ENCODE results near the gene ATG7.

The ATG7 gene

DNA sequence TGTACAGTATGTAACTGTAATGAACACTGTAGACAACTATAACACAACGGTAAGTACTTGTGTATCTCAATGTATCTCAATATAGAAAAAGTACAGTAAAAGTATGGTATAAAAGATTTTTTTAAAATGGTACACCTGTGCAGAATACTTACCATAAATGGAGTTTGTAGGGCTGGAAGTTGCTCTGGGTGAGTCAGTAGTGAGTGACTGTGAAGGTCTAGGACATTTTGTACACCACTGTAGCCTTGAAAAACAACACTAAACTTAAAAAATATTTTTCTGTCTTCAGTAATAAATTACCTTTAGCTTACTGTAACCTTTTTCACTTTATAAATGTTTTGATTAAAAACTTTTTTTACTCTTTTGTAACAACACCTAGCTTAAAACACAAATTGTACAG is 142.9 kb downstream of the ATG7 start:
- no peaks in the 10 kb centered on the region for H3K36me3 ChIP-seq (ENCODE audit: control insufficient read depth, insufficient read depth, low read length)
- no peak overlapping the region for H3K27ac ChIP-seq (ENCODE audit: insufficient read depth, low read depth, low read length, poor library complexity, severe bottlenecking)
- no peak overlapping the region for H3K4me3 ChIP-seq (ENCODE audit: insufficient read depth, low read depth, low read length)
- WGBS, 2 experiments: no CpG with 5 or more reads among the region's 1 CpG
- H3K4me1 ChIP-seq (ENCODE audit: control insufficient read depth, insufficient read depth, low read length): no peaks in the 10 kb centered on the region
- no peaks in the 10 kb centered on the region for H3K9me3 ChIP-seq (ENCODE audit: control insufficient read depth, low read length)
- no peaks in the 10 kb centered on the region for H3K27me3 ChIP-seq (ENCODE audit: control insufficient read depth, insufficient read depth, low read length, poor library complexity, severe bottlenecking)

GRCh38 chr3:11420066-11420465 is 147.9 kb downstream of the ATG7 start:
- WGBS, 2 experiments: 80% methylated on average over 1 of the region's 1 CpG; no CpG with 5 or more reads in 1 of the 2 experiments
- Histone ChIP-seq H3K4me3 (ENCODE audit: insufficient read depth, low read depth, low read length) (no peak overlapping the region), H3K36me3 (ENCODE audit: control insufficient read depth, insufficient read depth, low read length) (no peaks in the 10 kb centered on the region), H3K27ac (ENCODE audit: insufficient read depth, low read depth, low read length, poor library complexity, severe bottlenecking) (no peak overlapping the region), H3K9me3 (ENCODE audit: control insufficient read depth, low read length) (no peaks in the 10 kb centered on the region), H3K27me3 (ENCODE audit: control insufficient read depth, insufficient read depth, low read length, poor library complexity, severe bottlenecking) (no peaks in the 10 kb centered on the region), H3K4me1 (ENCODE audit: control insufficient read depth, insufficient read depth, low read length) (peaks cover 5% of the 10 kb centered on the region)

- Histone ChIP-seq H3K9me3 (ENCODE audit: control insufficient read depth, low read length) (no peaks in the 10 kb centered on the region), H3K27ac (ENCODE audit: insufficient read depth, low read depth, low read length, poor library complexity, severe bottlenecking) (no peak overlapping the region), H3K36me3 (ENCODE audit: control insufficient read depth, insufficient read depth, low read length) (no peaks in the 10 kb centered on the region), H3K4me1 (ENCODE audit: control insufficient read depth, insufficient read depth, low read length) (peaks cover 5% of the 10 kb centered on the region), H3K27me3 (ENCODE audit: control insufficient read depth, insufficient read depth, low read length, poor library complexity, severe bottlenecking) (no peaks in the 10 kb centered on the region), H3K4me3 (ENCODE audit: insufficient read depth, low read depth, low read length) (no peak overlapping the region)
- 88 to 93% methylated on average over 1 of the region's 1 CpG for WGBS, 2 experiments
Measured at GRCh38 chr3:11422291-11422690, 150.1 kb downstream of the ATG7 start.

- Histone ChIP-seq H3K9me3 (ENCODE audit: control insufficient read depth, low read length) (no peaks in the 10 kb centered on the region), H3K4me3 (ENCODE audit: insufficient read depth, low read depth, low read length) (no peak overlapping the region), H3K27ac (ENCODE audit: insufficient read depth, low read depth, low read length, poor library complexity, severe bottlenecking) (no peak overlapping the region), H3K36me3 (ENCODE audit: control insufficient read depth, insufficient read depth, low read length) (no peaks in the 10 kb centered on the region), H3K27me3 (ENCODE audit: control insufficient read depth, insufficient read depth, low read length, poor library complexity, severe bottlenecking) (no peaks in the 10 kb centered on the region), H3K4me1 (ENCODE audit: control insufficient read depth, insufficient read depth, low read length) (peaks cover 5% of the 10 kb centered on the region)
- 82 to 83% methylated on average over 6 of the region's 6 CpGs for WGBS, 2 experiments
Measured at GRCh38 chr3:11423868-11424267, 151.7 kb downstream of the ATG7 start.

GRCh38 chr3:11424277-11424676 is 152.1 kb downstream of the ATG7 start:
- Histone ChIP-seq H3K9me3 (ENCODE audit: control insufficient read depth, low read length) (no peaks in the 10 kb centered on the region), H3K27me3 (ENCODE audit: control insufficient read depth, insufficient read depth, low read length, poor library complexity, severe bottlenecking) (no peaks in the 10 kb centered on the region), H3K4me1 (ENCODE audit: control insufficient read depth, insufficient read depth, low read length) (peaks cover 5% of the 10 kb centered on the region), H3K36me3 (ENCODE audit: control insufficient read depth, insufficient read depth, low read length) (no peaks in the 10 kb centered on the region), H3K4me3 (ENCODE audit: insufficient read depth, low read depth, low read length) (no peak overlapping the region), H3K27ac (ENCODE audit: insufficient read depth, low read depth, low read length, poor library complexity, severe bottlenecking) (no peak overlapping the region)
- 88 to 100% methylated on average over 1 of the region's 2 CpGs for WGBS, 2 experiments

DNA sequence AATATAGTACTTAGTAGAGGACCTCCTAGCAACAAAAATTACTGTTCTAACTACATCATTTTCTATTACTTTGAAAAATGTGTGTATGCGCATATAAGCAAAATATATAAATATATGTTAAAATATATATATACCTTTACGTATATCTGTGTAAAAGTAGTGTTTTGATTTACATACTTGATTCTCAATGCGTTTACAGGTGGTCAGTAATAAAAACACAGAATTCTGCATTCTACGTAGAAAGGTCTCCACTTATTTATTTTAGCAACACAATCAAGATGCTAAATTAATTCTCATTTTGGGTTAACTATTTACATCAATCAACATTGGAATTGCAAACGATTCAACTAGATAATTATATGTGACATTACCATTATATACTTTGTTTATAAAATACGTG is 158.0 kb downstream of the ATG7 start:
- Histone ChIP-seq H3K27me3 (ENCODE audit: control insufficient read depth, insufficient read depth, low read length, poor library complexity, severe bottlenecking) (no peaks in the 10 kb centered on the region), H3K4me3 (ENCODE audit: insufficient read depth, low read depth, low read length) (no peak overlapping the region), H3K36me3 (ENCODE audit: control insufficient read depth, insufficient read depth, low read length) (no peaks in the 10 kb centered on the region), H3K27ac (ENCODE audit: insufficient read depth, low read depth, low read length, poor library complexity, severe bottlenecking) (no peak overlapping the region), H3K9me3 (ENCODE audit: control insufficient read depth, low read length) (no peaks in the 10 kb centered on the region), H3K4me1 (ENCODE audit: control insufficient read depth, insufficient read depth, low read length) (no peaks in the 10 kb centered on the region)
- 84 to 100% methylated on average over 2 of the region's 6 CpGs for WGBS, 2 experiments

- Histone ChIP-seq H3K27ac (ENCODE audit: insufficient read depth, low read depth, low read length, poor library complexity, severe bottlenecking) (no peak overlapping the region), H3K4me1 (ENCODE audit: control insufficient read depth, insufficient read depth, low read length) (no peaks in the 10 kb centered on the region), H3K9me3 (ENCODE audit: control insufficient read depth, low read length) (no peaks in the 10 kb centered on the region), H3K36me3 (ENCODE audit: control insufficient read depth, insufficient read depth, low read length) (no peaks in the 10 kb centered on the region), H3K27me3 (ENCODE audit: control insufficient read depth, insufficient read depth, low read length, poor library complexity, severe bottlenecking) (no peaks in the 10 kb centered on the region), H3K4me3 (ENCODE audit: insufficient read depth, low read depth, low read length) (no peak overlapping the region)
- 98 to 100% methylated on average over 2 of the region's 2 CpGs for WGBS, 2 experiments
Measured at GRCh38 chr3:11430624-11431023, 158.4 kb downstream of the ATG7 start.

DNA sequence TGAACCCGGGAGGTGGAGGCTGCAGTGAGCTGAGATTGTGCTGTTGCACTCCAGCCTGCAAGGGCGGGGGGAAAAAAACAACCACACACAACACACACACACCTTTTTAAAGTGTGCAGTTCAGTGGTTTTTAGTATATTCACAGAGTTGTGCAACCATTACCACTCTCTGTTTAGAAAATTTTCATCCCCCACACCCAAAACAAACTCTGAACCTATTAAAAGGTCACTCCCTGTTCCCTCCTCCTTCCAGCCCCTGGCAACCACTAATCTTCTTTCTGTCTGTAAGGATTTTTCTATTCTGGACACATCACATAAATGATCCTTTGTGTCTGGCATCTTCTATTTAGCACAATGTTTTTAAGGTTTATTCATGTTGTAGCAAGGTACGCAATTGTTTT is 159.1 kb downstream of the ATG7 start:
- no peak overlapping the region for H3K4me3 ChIP-seq (ENCODE audit: insufficient read depth, low read depth, low read length)
- H3K9me3 ChIP-seq (ENCODE audit: control insufficient read depth, low read length): no peaks in the 10 kb centered on the region
- no peaks in the 10 kb centered on the region for H3K36me3 ChIP-seq (ENCODE audit: control insufficient read depth, insufficient read depth, low read length)
- no peak overlapping the region for H3K27ac ChIP-seq (ENCODE audit: insufficient read depth, low read depth, low read length, poor library complexity, severe bottlenecking)
- H3K27me3 ChIP-seq (ENCODE audit: control insufficient read depth, insufficient read depth, low read length, poor library complexity, severe bottlenecking): no peaks in the 10 kb centered on the region
- WGBS, 2 experiments: 92 to 100% methylated on average over 1 to 3 of the region's 3 CpGs
- no peaks in the 10 kb centered on the region for H3K4me1 ChIP-seq (ENCODE audit: control insufficient read depth, insufficient read depth, low read length)

GRCh38 chr3:11434017-11434526 is 161.9 kb downstream of the ATG7 start:
- H3K27ac ChIP-seq (ENCODE audit: insufficient read depth, low read depth, low read length, poor library complexity, severe bottlenecking): no peak overlapping the region
- H3K36me3 ChIP-seq (ENCODE audit: control insufficient read depth, insufficient read depth, low read length): no peaks in the 10 kb centered on the region
- H3K4me1 ChIP-seq (ENCODE audit: control insufficient read depth, insufficient read depth, low read length): peaks cover 10% of the 10 kb centered on the region
- WGBS, 2 experiments: 88 to 92% methylated on average over 3 of the region's 3 CpGs
- no peaks in the 10 kb centered on the region for H3K27me3 ChIP-seq (ENCODE audit: control insufficient read depth, insufficient read depth, low read length, poor library complexity, severe bottlenecking)
- no peak overlapping the region for H3K4me3 ChIP-seq (ENCODE audit: insufficient read depth, low read depth, low read length)
- H3K9me3 ChIP-seq (ENCODE audit: control insufficient read depth, low read length): no peaks in the 10 kb centered on the region

DNA sequence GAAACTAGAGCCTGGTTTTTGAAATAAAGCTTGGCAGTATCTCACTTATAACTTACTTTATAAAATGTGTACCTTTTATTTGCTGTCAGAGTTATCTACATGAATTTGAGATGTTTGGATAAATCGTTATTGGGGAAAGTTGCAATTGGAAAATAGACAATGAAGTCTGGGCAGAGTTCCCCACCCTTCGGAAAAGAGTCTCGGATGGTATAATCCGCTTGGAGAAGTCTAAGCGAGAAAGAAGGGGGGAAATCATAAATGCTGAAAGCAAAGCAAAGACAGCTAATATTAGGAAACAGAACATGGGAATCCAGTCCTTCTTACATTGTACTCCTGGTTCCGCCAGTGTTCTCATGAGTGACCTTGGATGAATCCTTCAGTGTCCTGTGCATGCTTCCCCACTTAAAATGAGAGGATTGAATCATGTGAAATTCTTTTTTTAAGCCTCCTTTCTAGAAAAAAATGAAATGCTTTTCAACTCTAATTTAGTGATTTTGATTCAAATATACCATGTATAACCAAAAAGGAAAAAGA is 162.4 kb downstream of the ATG7 start:
- 93 to 96% methylated on average over 5 of the region's 6 CpGs for WGBS, 2 experiments
- Histone ChIP-seq H3K27ac (ENCODE audit: insufficient read depth, low read depth, low read length, poor library complexity, severe bottlenecking) (no peak overlapping the region), H3K9me3 (ENCODE audit: control insufficient read depth, low read length) (no peaks in the 10 kb centered on the region)

More for the DNA sequence above, 162.4 kb downstream of the ATG7 start:
- no peak overlapping the region for H3K4me3 ChIP-seq (ENCODE audit: insufficient read depth, low read depth, low read length)
- no peaks in the 10 kb centered on the region for H3K36me3 ChIP-seq (ENCODE audit: control insufficient read depth, insufficient read depth, low read length)
- H3K4me1 ChIP-seq (ENCODE audit: control insufficient read depth, insufficient read depth, low read length): peaks cover 10% of the 10 kb centered on the region
- no peaks in the 10 kb centered on the region for H3K27me3 ChIP-seq (ENCODE audit: control insufficient read depth, insufficient read depth, low read length, poor library complexity, severe bottlenecking)
